ENCODE measurements around the gene TTC39C.
"Not testable (repeated sequence)": the region's sequence is repeated elsewhere in the genome, so short reads cannot be mapped to it uniquely, and the experiment has no call there.

DNA sequence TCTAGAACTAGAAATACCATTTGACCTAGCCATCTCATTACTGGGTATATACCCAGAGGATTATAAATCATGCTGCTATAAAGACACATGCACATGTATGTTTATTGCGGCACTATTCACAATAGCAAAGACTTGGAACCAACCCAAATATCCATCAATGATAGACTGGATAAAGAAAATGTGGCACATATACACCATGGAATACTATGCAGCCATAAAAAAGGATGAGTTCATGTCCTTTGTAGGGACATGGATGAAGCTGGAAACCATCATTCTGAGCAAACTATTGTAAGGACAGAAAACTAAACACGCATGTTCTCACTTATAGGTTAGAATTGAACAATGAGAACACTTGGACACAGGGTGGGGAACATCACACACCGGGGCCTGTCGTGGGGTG is 60.2 kb downstream of the TTC39C start:
- TF ChIP-seq, protein P1, sequence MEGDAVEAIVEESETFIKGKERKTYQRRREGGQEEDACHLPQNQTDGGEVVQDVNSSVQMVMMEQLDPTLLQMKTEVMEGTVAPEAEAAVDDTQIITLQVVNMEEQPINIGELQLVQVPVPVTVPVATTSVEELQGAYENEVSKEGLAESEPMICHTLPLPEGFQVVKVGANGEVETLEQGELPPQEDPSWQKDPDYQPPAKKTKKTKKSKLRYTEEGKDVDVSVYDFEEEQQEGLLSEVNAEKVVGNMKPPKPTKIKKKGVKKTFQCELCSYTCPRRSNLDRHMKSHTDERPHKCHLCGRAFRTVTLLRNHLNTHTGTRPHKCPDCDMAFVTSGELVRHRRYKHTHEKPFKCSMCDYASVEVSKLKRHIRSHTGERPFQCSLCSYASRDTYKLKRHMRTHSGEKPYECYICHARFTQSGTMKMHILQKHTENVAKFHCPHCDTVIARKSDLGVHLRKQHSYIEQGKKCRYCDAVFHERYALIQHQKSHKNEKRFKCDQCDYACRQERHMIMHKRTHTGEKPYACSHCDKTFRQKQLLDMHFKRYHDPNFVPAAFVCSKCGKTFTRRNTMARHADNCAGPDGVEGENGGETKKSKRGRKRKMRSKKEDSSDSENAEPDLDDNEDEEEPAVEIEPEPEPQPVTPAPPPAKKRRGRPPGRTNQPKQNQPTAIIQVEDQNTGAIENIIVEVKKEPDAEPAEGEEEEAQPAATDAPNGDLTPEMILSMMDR (IDR thresholded peaks at IDR 0.05): not testable (repeated sequence)
- TF ChIP-seq POLR2A (IDR thresholded peaks at IDR 0.05): not testable (repeated sequence)
